ENCODE measurements around the gene PCTP. TPM values are rescaled to one million over a fixed set of nuclear protein-coding genes. Genes with fewer than 3 reads are reported as not detected.

The PCTP gene
- total and polyA plus RNA-seq, 9 of the 15 experiments (the other 6 are each of a cell fraction or from before 2014, with no cell fraction given), result 10.9 to 62.3 (median 41.2) TPM

GRCh38 chr17:55785181-55785580 lies 34.3 kb downstream of the PCTP start (continued):
- peak; percentile 25 for TF ChIP-seq MEIS2 (IDR thresholded peaks at IDR 0.05; ENCODE audit: partially characterized antibody)
- TF ChIP-seq CHCHD3 (CRISPR knock-in tag; IDR thresholded peaks at IDR 0.05), result no peak
- TF ChIP-seq GABPB1 (CRISPR knock-in tag; IDR thresholded peaks at IDR 0.05), result no peak
- no peak for TF ChIP-seq ZC3H8 (IDR thresholded peaks at IDR 0.05)
- TF ChIP-seq HMBOX1 (IDR thresholded peaks at IDR 0.05), result 0 out of 2 replicates have a peak, but pooled peaks have one; percentile 69
- TF ChIP-seq MIER1 (IDR thresholded peaks at IDR 0.05; ENCODE audit: low read depth), result no peak
- TF ChIP-seq TCF3 (CRISPR knock-in tag; IDR thresholded peaks at IDR 0.05), result peak; percentile 75
- peak; percentile 64; the same call in 1 of the 2 replicates for TF ChIP-seq EP300 (IDR thresholded peaks at IDR 0.05; ENCODE audit: low read length)
- TF ChIP-seq NCOA1 (IDR thresholded peaks at IDR 0.05; ENCODE audit: low read depth), result peak; percentile 34; the same call in 1 of the 2 replicates
- 0 out of 2 replicates have a peak, but pooled peaks have one; percentile 46 for TF ChIP-seq ZNF766 (CRISPR knock-in tag; conservative IDR thresholded peaks at IDR 0.05)
- TF ChIP-seq ZBTB12 (CRISPR knock-in tag; IDR thresholded peaks at IDR 0.05), result no peak
- no peak for TF ChIP-seq BRF2 (IDR thresholded peaks at IDR 0.05; ENCODE audit: borderline replicate concordance, insufficient read depth, insufficient read length)
- TF ChIP-seq ZNF277 (CRISPR knock-in tag; IDR thresholded peaks at IDR 0.05; ENCODE audit: borderline replicate concordance), result no peak
- no peak for TF ChIP-seq MCM3 (IDR thresholded peaks at IDR 0.05)
- no peak for TF ChIP-seq ZNF668 (CRISPR knock-in tag; IDR thresholded peaks at IDR 0.05)
- TF ChIP-seq NFIX (CRISPR knock-in tag; IDR thresholded peaks at IDR 0.05; ENCODE audit: low read depth), result no peak
- peak; percentile 55; the same call in 1 of the 2 replicates for TF ChIP-seq MTA2 (IDR thresholded peaks at IDR 0.05; ENCODE audit: low read depth)
